Stromal cell of bone marrow (primary cell): ENCODE results near the gene LAMB4.
A peak's percentile ranks its signal among the peaks of the same experiment; 100 is the strongest.

ENCODE experiments used
- DNase-seq: peaks from one replicate; pipeline ENCODE4 v3.0.0-alpha.2; 2012; ENCODE audit warnings: low read depth

The LAMB4 gene

DNA sequence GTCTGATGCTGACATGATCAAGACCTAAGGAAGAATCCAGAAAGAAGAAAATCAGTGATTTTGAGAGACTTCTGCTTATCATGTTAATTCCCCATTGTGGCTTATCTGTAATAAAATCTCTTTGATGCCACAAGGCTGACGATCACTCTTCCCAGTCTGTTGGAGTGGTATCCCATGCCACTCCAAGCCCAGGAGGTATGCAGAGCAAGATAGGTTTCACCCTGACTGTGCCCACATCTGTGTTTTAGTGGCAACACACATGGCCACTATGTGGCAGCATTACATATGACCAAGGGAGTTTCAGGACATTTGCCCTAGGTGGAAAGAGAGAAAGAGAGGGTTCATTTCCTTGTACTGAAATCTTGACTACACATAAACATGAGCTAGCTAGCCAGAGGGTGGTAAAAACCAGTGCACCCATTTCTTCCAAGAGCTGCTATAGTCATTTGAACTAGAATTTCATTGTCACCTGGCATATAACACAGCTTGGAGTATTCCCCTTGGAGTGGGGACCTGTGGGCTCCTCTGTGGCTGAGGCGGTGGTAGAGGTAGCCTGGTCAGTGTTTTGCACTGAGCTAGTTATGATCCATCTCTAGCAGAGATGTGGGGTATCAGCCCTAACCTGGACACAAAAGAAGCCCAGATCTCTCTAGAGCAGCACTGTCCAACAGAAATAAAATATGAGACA lies 20.8 kb downstream of the LAMB4 start:
- no peak for DNase-seq

DNA sequence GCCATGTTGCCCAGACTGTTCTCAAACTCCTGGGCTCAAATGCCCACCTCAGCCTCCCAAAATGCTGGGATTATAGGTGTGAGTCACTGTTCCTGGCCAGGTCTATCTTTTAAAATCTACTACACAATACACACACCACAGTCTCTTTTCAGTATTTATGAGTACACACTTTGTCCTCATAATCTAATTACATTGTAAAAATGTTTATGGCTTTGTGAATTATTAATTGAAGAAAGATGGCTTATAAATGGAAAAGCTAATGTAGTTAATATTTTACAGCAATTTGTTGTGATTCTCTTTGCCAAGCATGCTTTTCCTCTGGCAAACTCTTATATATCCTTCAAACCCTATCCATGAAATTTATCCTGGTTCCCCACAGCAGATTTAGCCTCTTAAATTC lies 22.0 kb downstream of the LAMB4 start:
- DNase-seq: no peak

DNA sequence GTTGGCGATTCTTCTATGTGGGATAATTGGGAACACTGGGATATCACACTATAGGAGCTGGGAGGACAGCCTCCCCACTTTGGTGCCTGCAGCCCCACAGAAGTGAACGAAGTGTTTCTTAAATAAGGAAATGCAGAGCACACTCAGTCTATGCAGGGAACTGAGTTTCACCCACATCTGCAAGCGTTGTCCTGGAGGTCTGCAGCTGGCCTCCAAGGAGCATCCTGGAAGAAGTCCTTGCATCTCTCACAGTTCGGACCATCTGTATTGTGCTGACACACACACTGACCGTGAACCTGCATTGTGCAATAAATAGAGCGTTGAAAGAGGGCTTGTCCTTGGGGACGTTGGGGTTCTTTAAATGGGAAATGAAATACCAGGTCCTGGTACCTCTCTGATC lies 25.8 kb downstream of the LAMB4 start:
- DNase-seq: no peak

DNA sequence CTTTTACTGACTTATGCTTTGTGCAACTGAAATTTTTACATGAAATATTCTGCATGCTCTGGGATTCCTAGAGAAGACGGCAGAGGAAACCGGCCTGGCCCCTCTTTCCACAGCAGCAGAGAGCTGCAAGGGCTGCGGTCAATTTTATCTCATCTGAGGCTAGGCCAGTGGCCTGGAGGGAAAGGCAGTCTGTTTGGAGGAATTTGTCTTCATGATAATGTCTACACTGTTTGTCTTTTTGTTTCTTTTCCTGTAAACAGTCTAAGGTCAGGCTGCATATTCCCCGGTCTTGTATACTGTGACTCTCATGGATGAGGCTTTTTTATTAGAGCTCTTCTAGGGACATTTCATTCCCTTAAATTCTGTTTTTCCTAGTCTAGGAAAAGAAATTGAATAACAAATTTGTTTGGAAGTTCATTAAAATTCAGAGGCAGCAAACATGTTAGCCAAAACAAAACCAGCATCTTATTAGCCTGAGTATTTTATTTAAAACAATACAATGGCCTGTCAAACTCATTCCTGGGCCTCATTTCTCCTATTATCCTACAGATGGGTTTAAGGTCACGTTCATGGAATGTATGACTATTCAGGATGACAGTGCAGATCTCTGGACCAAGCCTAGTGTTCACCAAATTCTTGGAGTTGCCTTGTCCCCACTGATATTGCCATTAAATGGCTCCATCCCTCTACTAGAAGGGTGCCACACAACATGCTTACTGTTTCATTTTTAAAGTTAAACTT lies 26.4 kb downstream of the LAMB4 start:
- DNase-seq: no peak

DNA sequence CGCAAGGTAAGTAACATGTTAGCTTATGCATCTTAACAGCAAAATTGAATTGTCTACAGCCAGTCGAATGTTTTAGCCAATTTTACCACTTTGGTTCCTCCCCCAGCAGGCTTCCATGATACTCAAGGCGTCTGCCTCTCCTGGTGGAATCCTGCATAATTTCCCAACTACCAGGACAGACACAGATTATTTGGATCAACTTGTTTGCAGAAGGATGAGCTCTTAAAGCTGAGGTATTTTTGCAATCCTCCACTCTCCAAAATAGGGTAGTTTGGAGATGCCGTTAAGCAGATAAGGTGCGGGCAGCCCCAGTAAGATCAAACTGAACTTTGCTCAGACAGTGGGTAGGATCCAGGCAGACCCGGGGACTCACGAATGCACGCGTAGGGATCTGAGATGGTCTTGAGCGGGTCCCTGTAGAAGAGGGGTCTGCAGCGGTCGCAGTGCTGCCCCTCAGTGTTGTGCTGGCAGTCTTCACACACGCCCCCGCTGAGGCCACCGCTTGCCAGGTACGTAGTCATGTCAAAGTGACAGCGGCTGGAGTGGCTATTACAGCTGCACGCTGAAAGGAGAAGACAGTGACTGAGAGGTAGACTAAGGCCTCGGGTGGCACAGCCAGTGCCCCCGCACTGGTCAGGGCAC lies 27.4 kb downstream of the LAMB4 start:
- DNase-seq: no peak

DNA sequence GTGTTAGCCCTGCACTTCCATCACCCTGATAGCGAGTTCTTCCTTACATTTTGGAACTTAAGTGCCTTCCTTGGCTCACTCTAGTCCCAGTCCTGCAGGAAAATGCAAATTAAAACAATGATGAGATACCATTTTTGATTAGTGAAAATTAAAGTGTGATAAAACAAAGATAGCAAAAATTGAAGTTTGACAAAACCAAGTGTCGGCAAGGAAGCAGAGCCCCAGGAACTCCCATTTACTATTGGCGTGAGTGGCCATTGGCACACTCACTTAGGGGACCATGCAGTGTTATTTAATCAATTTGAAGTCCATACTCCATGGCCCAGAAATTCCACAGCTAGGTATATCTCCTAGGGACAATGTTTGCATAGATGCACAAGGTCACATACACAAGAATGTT lies 28.4 kb downstream of the LAMB4 start:
- DNase-seq: no peak

DNA sequence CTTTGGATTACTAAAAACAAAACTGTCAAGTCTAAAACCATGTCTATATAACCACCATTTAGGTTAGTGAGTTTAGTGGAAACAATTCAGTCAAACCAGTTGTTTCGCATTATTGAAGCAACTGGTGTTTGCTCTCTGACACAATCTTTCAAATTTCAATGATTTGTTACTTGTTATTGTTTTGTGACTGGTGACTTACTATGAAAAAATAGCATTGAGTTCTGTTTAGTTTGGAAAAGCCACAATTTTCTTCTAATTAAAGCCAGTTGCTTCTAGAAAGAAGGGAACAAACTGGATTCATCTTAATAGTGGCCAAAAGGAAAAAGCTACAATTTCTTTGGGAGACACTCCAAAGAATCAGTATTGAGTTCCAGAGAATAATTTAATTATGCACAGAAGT lies 30.4 kb downstream of the LAMB4 start:
- peak; percentile 54 for DNase-seq

DNA sequence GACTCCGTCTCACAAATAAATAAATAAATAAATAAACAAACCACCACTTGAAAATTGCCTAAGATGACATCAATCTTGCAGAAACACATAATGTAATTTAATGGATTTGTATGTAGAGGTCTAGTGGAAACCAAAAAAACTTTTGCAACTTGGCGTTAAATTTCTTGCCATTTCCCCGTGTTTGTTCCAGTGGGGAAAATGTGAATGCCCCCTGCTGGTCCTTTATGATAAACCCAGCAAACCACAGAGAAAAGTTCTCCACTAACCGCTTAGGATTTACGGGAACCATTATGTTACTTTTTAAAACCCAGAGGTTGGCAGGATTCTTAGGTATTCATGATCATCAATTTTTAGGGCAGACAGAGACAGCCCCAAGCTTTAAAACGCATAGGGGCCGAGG lies 32.5 kb downstream of the LAMB4 start:
- no peak for DNase-seq

DNA sequence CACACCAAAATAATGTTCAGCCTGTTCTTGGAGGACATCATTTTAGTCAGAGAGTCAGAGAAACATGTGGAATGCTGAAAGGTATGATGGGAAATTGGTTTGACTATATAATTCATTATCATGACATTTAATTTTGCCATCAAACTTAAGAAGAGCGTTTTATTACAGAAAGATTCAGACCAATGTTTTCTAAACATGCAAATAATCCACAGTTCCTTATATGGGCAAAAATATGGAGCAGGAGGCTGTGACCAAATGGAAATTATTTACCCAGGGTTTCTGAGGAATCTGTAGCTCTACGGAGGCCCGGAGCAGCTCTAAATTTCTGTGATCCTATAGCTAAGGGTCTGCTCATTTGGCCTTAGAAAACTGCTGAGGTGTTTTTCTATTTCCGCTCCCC lies 33.2 kb downstream of the LAMB4 start:
- no peak for DNase-seq

DNA sequence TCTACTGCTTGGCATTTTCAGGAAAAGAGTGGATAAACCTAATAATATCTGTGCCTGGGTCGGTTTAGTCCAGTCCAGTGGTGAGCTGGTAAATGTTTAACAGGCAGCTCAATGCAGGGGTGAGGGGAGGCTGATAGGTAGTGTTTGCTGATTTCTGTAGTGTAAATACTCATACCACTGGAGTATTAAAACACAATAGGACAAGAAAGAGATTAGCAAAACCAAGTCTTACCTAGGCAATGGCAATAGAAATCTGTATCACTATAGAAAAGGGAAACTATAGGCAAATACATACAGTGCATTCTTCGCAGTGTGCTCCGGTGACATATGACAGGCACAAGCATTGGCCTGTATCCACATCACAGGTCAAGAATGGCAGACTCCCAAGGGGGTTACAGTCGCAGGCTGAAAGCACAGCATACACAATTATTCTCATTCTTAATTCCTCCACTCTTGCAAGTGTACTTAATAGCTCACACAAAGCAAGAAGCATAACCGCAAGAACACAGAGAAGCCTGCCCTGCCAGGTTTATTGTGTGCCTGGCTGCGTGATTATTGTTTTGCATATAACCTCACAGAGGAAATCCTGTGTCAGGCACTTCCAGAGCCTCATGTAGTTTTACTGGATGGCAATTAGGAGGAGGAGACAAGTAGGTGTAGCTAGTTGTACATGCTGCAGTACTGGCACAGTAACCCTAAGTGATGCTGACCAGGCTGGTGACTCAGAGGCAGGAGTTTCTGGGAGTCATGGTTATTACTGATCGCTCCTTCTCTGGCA lies 35.0 kb downstream of the LAMB4 start:
- DNase-seq: peak; percentile 87

DNA sequence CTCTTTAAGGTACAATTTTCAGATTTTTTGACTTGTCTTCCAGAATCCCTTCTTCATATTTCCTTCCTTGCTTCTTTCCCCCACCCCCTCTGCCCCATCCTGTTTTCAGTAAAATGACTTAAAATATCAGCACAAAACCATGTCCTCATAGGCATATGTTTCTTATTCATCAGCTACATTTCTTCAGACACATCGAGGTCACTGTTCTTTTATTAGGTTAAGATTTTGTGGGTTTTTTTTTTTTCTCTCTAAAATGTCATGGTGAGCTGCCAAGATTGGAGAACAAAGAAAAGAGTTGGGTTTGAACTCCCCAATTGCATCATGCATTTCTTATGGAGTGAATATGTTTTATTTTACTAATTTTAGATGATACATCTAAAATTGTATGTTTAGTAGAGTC lies 35.8 kb downstream of the LAMB4 start:
- DNase-seq: peak; percentile 89

DNA sequence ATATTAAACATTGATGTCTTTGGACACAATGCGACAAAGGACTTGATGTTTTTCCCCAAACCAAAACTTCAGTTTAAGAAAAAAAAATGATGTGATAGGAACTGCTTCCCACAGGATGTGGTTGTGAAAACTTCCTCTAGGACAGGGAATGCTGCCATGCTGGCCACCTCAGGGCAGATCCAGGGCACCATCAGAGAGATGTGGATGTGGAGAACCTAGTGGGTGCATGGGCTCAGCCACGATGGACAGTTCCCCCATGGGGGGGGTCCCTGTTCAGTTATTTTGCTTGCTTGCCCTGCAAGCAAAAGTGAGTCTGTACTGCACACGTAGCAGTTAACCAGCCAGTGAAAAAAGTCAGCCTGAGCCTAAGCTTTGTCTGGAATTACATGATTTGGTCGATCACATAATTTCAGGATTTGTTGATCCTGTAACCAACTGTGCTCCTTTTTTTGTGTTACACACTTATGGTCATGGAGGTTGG lies 36.3 kb downstream of the LAMB4 start:
- DNase-seq: no peak

DNA sequence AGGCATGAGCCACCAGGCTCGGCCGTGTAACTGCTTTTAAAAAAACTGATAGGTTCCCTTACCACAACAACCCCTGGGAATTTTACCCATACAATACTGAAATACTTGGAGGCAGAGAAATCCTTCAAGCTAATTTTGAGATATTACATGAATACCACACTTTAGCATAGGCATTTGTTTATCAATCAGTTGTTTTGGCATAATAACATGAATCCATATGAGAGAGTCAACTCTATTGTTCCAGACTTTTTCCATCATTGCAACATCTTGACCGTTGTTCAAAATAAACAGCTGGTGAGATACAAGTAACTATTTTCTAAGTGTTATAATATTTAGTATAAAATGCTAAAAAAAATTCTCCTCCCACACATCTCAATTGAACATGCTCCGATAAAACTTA lies 36.8 kb downstream of the LAMB4 start:
- DNase-seq: no peak

DNA sequence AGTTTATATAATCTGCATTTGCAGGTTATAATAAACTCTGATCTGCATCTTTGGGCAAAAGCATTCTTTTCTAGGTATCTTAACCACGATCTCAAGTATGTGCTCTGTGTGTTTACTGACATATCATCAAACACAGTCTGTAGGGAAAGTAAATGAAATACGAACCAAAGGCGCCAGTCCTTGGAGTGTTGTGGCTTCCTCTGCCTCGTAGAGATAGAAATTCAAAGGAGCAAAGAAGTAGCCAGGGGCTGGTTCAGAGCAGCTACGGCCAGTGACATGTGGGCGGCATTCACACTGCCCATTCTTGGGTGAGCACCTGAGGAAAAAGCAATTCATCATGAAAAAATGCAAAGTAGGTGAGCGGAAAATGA lies 38.7 kb downstream of the LAMB4 start:
- no peak for DNase-seq

DNA sequence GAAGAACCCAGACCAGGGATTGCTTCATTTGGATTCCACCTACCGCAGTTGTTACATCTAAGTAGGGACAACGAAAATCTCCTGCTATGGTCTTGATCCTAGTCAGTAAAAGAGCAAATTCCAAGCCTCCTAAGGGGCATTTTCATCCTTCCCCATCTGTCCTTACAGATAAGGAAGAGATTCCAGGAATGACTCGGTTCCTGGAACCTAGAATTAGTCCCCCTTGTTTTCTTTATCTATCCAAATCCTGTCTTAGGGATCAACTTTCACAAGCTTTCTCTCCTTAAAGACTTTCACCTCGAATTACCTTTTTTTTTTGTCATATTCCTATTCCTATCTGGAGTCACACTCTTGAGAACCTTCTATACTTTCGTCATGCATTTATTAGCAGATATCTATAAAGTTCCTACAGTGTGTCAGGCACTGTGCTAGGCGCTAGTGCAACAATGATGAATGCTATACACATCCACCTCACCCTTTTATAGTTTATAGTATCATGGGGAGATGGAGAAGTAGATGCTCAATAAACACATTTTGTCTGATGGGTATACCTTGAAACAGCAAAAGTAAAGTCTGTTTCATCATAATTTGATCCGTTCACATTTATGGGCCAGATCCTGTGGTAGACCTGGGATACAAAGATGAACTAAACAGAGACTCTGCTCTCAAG lies 39.2 kb downstream of the LAMB4 start:
- DNase-seq: no peak

DNA sequence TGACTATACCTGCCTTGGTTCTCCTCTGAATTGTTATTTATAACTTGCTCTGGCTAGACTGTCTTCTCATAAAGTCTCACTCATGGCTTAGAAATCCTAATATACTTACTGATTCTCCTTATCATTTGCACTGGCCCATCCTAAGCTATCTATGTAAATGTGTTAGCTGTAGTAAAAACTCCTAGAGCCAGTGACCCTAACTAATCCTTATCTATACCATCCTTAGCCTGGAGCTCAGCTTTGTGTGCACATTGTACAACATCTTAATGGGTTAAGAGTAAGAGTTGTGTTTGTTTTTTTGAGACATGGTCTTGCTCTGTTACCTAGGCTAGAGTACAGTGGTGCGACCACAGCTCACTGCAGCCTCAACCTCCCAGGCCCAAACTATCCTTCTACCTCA lies 40.8 kb downstream of the LAMB4 start:
- no peak for DNase-seq

DNA sequence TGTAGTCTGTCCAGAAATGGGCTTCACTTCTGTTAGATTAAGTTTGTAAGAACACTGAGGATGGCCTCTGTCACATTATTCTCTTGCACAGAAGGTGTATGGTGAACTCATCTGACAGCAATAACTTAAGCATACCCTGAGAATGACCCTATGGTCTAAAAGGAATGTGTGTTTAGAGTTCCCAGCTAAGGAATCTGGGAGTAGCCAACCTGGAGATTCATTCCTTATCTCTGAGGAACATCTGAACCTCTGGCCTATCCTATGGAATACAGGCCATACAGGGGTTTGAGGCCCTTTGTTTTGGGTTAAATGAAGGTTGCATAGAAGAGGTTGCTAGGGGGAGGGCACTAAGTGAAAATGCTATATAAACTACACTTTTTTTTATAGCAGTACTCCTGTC lies 41.4 kb downstream of the LAMB4 start:
- no peak for DNase-seq

DNA sequence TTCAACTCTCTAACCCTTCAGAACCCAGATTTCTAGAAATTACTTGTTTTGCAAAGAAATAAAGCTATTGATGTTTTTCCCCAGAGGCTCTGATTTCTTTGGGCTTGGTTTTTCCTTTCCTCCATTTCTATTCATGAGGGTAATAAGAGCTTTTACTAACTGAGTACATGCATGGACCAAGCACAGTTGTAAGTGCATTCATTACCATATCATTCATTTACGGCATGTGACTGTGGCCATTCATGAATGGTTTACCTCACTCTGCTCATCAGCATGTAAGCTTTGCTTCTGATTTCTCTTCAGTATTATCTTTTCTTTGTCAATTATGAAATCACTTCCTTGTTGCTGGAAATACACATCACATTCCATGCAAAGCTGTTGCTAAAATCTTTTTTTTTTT lies 42.4 kb downstream of the LAMB4 start:
- DNase-seq: no peak

DNA sequence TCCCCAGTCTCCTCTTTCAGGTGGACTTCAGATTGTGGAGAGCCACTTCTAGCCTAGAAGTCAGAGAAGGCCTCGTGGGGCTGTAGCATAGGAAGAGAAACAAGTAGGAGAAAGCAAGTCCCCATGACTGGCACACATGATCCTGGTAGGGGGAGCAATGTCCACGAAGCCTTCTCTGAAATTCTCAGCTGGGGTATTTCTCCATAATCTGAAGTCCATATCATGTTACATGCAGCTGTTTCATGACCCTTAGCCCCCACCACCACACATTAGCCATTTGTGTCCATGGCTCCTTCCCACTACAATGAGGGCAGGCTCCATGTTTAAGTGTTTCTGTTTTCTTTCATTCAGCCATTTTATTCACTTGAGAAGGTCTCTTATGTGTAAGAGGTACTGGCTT lies 43.2 kb downstream of the LAMB4 start:
- DNase-seq: no peak

DNA sequence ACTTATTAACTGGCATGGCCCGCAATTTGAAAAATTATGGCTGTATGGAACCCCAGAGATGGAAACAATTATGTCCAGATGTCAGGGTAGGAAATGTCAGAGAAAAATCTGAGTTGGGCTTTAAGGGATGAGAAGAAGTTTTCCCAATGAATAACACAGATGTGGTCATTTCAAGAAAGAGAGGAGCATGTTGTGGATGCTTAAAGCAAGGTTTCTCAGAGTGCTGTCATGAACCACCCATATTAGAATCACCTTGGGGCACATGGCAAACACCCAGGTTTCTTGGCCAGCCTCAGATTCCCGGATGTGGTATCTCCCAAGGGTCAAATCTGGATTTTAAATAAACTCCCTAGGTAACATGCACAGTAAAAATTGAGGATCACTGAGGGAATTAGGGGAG lies 43.6 kb downstream of the LAMB4 start:
- DNase-seq: no peak

DNA sequence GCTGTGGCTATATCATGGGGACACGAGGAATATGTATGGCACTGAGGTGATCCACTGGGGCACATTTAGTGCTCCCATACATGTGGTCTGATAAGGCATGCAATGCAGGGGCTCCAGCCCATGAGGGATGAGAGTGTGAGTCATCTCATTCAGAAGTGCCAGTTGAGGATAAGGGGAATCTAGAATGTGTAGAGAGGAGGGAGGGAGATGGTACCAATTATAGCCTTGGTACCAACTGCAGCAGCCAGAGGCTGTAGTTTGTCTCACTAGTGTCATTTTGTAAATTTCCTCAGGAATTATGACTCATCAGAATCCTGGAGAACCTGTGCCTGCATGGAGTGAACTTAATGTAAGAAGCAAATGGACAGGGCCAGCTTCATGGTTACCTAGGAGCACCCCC lies 46.2 kb downstream of the LAMB4 start:
- DNase-seq: no peak
